Occipital lobe (tissue), 2 donors: Measurements from ENCODE around the gene SEL1L2. TPM values are rescaled to one million over a fixed set of nuclear protein-coding genes. Genes with fewer than 3 reads are reported as not detected.

Source experiments
- DNase-seq: peaks from one replicate; lab custom pipeline; 2025; lab: John Stamatoyannopoulos, UW
- total RNA-seq: library from RNA; depleted of rRNA; stranded (reverse); fragments of >200 nt; gene quantifications from one replicate; pipeline ENCODE4 v1.2.3, GENCODE V29; 2014

SEL1L2 gene
- total RNA-seq, 1 donor from 2014 or later, result 0.62 TPM

DNA sequence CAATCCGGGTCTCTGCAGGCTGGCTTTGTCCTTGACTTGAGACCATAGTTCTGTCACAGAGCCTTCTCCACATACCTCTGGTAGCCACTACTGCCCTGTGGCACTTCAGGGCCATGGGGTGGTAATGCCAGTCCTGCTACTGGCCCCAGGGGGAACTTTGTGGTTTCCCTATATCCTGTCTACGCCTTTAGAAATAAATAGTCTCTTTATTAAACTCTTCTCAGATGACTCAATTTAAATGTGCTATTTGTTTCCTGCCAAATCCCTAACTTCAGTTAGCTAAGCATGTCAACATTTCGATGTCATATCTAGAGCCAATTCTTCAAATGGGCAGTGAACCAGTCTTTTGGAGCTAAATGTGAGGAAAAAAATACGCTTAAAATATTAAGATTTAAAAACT, 60.1 kb downstream of the SEL1L2 start:
- DNase-seq, result no peak

DNA sequence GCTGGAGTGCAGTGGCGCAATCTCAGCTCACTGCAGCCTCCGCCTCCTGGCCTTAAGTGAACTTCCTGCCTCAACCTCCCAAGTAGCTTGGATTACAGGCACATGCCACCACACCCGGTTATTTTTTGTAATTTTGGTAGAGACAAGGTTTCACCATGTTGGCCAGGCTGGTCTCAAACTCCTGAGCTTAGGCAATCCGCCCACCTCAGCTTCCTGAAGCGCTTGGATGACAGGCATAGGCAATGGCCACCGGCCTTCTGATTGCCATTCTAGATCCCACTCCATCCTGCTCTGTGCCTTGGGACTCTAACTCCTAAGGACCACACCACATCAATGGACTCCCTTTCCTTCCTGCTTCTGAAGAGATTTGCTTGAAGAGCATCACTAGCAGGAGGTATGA, 60.6 kb downstream of the SEL1L2 start:
- no peak for DNase-seq

DNA sequence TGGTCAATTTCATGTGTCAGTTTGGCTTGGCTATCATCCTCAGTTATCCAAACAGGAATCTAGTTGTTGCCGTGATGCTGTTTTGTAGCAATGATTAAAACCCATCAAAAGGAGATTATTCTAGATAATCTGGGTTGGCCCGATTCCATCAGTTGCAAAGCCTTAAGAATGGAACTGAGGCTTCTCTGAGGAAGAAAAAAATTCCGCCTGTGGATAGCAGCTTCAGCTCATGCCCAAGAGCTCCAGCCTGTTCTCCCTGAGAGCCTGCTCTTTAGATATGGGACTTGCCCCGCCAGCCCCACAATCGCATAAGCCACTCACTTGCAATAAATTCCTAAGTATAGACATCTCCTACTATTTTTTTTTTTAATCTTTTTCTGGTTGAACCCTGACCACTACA, 61.5 kb downstream of the SEL1L2 start:
- no peak for DNase-seq

DNA sequence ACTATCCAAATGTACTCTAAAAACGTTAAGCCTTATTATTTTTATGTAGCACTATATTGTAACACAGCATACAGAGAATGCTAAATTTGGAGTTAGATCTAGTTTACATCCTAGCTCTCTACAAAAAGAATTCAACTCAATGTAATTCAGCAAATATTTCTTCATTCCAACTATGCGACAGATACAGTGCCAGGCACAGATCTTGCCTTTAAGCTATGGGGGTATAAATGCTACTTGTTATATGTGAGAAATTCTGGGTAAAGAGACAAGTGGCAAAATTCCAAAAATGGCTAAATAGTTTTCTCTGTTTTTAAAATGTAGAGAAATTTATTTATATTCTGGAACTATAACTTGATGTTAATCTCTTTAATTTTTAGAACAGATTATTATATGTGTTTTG, 63.2 kb downstream of the SEL1L2 start:
- no peak for DNase-seq

DNA sequence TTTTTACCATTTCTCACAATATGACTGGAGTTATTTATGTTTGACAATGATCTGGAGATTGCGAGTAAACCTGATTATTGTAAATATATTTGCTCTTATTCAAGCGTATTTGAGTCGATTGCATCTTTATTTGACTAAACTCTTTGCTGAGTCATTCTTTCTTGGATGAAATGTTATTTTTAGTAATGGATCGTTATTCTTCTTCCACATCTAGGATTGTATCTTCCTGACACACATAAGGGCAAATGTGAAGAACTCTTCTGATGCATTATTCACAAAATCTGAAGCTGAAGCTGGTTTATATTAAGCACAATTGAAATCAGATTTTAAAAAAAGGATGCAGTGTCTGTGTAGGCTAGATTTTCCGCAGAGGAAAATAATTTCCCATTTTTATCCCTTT, 68.2 kb downstream of the SEL1L2 start:
- no peak for DNase-seq

DNA sequence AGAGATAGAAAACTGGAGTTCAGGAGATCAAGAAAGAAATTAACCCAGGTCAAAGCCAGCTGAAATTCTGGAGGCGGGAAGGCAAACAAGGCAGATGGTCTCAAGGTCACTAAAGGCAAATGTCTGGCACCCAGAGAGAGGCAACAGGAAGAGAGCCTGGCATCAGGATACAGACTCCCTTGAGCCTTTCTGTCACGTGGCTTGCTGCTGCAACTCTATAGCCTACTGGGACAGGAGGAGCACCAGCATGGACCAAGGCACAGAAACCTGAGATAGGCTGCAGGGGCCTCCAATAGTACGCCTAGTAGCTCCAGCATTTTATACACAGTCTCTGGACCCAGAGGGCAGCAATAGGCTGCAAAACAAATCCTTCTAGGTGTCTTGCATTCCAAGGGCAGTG, 75.1 kb downstream of the SEL1L2 start:
- no peak for DNase-seq

DNA sequence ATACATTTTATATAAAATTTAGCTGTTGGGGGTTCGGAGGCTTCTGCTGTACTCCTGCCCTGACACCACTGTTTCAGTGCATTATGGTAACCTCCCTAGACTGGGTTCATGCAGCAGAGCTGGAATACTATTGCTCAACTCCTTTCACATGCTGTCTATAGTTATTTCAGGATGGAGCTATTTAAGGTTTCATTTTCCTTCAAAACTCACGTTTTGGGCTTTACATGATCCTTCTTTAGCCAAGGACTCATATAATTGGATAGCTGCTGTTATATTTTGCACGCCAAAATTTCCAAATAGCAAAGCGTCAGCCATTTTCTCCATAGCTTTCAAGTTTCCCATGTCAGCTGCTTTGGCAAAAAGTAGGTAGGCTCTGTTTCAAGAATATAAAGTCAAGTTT, 76.8 kb downstream of the SEL1L2 start:
- DNase-seq, result no peak

DNA sequence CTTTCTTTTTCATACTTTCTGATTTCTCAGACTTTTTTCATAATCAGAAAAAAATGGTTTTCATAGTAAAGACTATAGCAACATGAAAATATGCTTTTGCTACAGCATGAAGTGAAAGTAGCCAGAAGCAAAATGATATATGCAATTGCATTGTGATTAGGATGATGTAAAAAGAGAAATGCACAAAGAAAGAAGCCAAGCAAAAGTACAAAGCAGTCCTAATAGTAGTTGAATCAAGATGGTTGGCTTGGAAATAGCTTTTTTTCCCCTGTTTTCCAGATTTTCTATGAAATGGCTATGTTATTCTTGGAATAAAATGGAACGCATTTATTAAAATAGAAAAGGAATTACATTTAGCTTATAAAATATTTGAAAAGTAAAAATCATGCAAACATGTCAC, 77.3 kb downstream of the SEL1L2 start:
- DNase-seq, result no peak

DNA sequence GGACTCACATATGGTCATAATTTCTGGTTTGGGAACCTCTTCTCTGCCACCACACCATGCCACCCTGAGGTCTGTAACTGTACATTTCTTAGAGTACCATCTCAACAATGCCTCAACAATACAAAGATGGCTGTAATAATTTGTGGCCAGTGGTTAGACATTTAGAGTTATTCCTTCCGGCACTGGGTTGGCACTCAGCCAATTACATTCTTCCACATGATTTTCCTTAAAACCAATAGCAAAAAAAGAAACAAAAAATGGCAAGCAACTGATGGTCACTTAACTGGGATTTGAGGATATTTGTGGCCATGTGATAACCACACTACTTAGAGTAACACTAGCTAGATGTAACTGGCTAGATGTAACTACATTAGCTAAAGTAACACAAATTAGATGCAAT, 79.9 kb downstream of the SEL1L2 start:
- no peak for DNase-seq

DNA sequence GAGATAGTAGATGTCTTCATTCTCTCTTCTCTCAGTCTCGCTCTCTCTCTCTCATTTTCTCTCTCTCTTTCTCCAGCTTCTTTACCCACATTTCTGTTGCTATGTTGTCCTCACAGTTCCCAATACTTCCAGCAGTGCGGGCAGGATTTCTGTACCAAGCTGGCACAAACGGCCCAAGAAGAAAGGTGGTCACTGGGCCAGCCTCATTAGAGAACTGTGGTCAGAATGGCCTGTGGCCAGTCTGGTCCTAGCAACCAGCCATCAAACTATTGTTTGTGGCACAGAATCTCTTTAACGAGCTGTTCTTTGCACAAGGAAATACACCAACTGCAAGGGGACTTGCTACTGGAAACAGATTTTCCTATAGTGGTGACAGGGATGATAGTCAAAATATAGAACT, 81.3 kb downstream of the SEL1L2 start:
- DNase-seq, result no peak

DNA sequence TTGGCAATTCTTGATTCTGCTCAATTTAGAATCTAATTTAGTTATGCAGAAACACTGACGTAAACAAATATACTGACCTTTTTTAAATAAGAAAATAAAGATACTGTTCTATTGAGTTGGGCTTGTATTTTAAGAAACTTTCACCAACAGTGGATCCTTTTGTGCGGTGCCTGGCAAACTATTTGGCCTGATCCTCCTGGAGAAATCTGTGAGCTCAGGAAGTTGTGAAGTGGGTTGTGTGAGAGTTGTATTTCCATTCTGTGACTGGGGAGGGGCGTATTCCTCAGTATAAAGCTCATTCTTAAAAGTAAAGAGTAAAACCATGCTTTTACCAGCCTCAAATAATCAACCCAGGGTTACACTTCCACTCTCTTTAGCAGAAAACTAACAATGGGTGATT, 85.6 kb downstream of the SEL1L2 start:
- DNase-seq, result no peak

DNA sequence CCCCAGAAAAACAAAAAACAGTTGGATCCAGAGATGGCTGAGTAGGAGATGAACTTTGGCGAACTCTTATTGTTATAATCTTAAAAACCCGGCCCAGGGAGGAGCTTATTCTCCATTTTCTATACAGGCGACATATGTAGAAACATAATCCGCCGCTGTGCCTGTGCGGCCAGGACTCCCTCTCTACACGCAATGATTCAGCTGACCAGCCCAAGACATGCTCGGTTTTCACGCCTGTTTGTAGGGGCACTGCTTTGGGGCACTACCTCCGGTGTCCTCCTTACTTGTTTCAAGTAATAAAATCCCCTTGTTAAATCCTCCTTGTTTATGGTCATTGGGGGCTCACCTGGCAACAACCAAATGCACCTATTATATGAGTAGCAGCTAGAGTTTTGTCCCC, 89.9 kb downstream of the SEL1L2 start:
- DNase-seq, result no peak

DNA sequence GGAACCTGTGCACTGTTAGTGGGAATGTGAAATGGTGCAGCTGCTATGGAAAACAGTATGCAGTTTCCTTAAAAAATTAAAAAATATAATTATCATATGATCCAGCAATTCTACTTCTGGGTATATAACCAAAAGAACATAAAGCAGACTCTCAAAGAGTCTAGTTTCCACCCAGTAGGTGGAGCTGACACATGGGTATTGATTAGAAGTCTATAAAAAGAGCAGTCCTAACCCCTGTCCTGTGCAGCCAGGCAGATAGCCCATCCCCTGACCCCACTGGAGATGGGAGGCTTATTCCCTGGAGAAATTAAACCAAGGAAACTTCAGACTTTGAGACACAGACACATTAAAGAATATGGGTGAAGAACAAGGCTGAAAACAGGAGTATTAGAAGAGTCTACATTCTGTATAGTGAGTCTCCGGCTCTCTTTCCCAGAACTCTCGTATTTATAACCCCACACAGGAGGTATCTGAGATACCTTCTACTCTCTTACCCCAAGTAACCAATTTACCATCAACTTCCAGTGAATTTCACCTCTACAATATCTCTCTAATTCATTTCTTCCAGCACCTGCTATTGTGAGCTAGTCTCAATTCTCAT, 92.3 kb downstream of the SEL1L2 start:
- DNase-seq, result no peak

DNA sequence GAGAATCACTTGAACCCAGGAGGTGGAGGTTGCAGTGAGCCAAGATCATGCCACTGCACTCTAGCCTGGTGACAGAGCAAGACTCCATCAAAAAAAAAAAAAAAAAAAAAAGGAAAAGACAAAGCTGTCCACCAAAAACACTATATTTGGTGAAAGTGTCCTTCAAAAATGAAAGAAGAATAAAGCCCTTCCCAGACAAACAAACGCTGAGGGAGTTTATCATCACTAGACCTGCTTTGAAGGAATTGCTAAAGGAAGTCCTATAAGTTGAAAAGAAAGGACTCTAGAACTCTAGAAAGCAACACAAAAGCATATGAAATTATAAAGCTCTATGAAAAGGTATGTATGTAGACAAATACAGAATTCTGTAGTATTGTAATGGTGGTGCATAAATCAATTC, 98.8 kb downstream of the SEL1L2 start:
- no peak for DNase-seq

DNA sequence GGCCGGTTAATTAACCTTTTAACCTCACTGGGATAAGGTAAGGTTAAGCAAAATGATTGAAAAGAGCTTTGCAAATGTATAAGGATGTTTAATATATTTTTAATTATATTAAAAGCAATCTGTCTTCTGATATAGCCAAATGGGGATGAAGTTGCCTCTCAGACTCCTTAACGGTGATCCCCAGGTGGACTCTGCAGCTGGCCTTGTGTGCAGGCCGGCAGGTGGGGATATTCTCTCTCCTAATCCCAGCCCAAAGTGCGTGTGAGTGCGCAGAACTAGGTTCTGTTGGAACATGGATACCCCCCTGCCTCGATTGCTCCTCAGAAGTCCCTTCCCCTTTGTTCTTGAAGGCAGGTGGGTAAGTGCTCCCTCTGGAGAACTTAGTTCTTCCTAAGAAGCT, 105.6 kb downstream of the SEL1L2 start:
- DNase-seq, result no peak

DNA sequence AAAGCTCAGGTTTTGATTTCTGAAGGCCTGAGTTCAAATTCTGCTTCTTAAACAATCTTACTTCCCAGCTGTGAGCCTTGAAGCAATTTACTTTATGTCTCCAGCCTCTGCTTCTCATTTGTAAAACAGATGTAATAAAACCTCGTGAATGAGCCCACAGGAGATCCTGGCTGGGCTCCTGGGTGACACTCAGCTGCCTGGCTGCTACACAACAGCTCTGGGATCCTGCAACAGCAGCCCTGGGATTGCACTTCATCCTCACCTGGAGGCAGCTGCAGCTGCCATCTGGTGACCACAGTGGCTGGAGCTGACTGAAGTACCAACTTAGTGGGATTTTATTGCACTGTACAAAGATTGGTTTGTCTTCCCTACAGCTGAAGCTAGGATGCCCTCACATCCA, 107.0 kb downstream of the SEL1L2 start:
- no peak for DNase-seq

DNA sequence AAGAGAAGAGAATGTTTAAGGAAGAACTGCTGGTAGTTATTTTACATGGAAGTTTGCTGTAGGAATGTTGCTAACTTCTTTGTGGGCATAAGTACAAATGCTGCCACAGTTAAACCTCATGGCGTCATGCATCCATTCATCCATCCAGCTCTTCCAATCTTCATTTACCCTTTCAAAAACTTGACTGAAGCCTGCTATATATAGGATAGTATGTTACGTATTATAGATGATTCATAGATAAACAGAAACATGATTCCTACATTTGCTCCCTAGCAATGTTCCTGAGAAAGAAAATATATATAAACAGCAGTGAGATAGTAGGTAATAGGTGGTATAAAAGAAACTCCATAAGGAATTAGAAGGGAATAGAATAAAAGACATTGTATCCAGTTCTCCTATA, 111.8 kb downstream of the SEL1L2 start:
- no peak for DNase-seq

DNA sequence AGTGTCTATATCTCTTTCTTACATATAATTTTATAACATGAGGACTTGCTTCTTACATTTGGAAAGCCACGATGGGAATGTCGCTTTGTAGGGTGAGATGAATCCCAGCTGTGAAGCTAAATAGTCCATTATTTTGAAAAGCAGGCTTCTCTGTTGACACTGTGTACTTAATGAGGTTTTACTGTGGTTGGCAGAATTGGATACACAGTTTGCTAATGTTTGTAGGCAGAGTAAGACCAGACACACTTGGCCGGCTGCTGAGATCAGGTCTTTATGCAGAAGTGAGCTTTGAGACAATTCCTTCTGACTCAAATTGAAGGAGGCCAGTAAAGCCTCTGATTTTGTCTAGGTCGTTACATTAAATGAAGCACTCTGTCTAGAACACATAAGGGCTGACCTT, 112.6 kb downstream of the SEL1L2 start:
- no peak for DNase-seq

DNA sequence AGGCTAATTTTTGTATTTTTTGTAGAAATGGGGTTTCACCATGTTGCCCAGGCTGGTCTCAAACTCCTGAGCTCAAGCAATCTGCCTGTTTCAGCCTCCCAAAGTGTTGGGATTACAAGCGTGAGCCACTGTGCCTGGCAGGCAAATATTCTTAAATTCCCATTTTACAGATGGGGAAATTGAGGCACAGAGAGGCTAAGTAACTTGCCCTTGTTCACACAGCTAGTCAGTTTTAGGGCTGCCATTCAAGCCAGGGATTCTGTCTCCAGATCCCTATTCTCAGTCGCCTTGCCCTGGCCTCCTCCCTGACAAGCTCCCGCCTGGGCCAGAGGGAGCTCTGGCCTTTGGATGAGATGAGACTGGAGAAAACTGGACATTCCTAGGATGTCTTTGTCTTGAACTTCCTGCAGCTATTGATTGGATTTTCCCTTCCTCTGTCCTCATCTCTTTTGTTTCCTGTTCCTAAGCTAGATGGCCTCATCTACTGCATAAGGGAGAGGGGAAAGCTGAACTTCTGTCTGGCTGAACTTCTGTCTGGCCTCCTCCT, 115.1 kb downstream of the SEL1L2 start:
- DNase-seq, result no peak

DNA sequence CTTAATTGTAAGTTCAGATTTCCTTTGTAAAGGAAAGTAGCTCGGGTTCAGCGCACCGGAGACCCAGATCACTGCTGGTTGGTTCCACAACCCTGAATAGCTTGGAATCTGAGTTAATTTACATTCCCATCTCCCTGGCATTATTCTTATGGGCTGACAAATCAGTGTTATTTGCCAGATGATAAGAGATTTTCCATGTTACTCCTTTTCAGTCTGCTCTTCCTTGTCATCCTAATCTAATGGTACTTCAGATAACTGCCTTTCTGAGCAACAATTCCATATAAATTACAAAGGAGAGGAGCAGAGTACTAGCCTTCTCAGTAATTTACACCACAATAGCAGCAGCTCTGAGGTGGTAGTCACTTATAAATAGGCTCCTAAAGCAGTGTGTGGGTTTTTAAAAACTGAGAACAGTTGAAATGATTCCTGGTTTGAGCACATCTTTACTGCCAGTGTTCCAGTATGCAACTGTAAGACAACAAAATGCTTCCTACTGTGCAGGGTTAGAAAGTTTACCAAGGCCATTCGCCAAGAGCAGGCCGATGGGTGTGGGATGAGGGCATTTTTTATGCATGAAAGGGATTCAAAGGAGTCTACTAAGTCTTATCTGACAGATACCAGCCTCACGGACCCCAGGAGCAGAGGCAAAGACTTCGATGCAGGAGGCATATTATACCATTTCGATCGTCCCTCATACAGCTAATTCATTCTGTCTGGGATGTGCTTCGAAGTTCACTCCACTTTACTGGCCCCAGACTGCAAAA, 115.8 kb downstream of the SEL1L2 start:
- no peak for DNase-seq

DNA sequence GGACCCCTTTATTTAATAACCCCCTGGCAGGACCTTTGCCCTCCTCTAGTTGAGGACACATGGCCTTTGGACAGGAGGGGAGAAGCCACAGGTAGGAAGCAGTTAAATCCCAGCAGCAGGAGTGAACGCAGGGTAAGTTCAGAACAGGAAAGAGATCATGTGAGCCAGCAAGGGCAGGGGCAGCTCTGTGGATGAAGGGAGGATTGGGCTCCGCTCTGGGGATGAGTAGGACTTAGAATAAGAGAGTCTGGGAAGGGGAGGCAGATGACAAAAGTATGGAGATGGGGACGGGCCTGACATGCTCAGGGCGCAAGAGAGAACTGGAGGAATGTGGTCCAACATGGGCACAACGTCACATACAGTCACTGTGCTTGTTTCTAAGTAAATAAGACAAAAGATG, 116.6 kb downstream of the SEL1L2 start:
- DNase-seq, result no peak

DNA sequence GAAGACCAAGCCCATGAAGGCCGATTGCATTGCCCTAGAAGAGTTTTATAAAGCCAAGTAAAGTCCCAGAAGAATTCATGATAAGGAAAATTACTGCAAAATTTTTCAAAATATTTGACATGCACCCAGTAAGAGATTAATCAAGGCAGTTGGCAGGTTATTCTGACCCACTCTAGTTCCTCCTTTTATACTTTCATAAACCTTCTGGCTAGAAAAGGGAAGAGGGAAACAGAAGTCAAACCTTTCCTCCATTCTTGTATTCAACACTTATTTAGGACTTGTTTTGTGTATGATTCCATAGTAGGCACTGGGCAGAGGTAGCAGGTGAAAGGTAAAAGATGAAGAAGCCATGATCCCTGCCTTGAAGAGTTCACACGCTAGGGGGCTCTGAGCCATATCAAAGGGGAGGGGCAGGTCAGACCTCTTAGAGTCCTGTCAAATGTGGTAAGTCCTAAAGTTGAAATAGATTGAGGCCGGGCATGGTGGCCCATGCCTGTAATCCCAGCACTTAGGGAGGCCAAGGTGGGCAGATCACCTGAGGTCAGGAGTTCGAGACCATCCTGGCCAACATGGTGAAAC, 120.2 kb downstream of the SEL1L2 start:
- no peak for DNase-seq

DNA sequence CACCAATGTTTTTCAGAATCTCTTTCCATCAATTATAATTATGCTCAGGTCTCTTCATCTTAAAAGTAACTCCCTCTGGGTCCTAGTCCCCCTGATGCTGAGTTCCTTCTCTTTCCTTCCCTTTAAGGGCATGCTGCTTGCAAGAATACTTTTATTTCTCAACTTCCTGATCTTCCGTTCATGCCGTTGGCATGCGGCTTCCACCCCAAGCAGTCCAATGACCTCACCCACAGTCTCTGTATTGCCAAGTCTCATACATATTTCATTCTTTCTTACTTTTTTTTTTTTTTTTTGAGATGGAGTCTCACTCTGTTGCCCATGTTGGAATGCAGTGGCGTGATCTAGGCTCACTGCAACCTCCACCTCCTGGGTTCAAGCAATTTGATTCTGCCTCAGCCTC, 122.1 kb downstream of the SEL1L2 start:
- DNase-seq, result no peak
